ENCODE results near the gene TRAPPC12. TPM values are rescaled to one million over a fixed set of nuclear protein-coding genes. Genes with fewer than 3 reads are reported as not detected.
"Not testable (repeated sequence)": the region's sequence is repeated elsewhere in the genome, so short reads cannot be mapped to it uniquely, and the experiment has no call there.

TRAPPC12 gene
- total and polyA plus RNA-seq, 9 donors, result 64.1 to 143 (median 81.4) TPM

DNA sequence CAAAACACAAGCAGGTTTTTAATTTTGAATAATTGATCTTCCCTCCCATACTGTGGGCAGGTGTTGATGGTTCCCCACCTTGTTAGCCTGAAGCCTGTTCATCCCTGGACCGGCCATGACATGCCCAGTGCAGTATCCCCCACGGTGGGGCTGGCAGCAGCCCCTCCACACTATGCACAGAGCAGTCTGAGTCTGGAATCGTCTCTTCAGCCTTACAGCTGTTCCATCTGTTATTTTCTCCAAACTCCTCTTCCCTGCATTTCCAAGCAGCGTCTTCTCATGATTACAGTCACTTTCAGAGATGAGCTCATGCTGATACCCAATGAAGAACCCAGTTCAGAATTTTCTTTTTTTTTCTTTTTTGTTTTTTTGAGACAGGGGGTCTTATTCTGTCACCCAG, 71.7 kb downstream of the TRAPPC12 start:
- 86 to 96% (median 89%) methylated on average over 4 of the region's 4 CpGs for WGBS, 3 donors
- Histone ChIP-seq H3K4me1 (ENCODE audit: insufficient read depth) (peaks cover 5% of the 10 kb centered on the region), H3K9me3 (no peaks in the 10 kb centered on the region), H3K27me3 (no peaks in the 10 kb centered on the region), H3K27ac (no peak overlapping the region), H3K36me3 (no peaks in the 10 kb centered on the region), H3K4me3 (no peak overlapping the region)
- TF ChIP-seq EP300 (IDR thresholded peaks at IDR 0.05), result no peak
- TF ChIP-seq CTCF (IDR thresholded peaks at IDR 0.05), result no peak
- no peak for TF ChIP-seq POLR2A (IDR thresholded peaks at IDR 0.05)
- no peak for DNase-seq
- intact Hi-C loops (cut with DNase I), result no loop called here

GRCh38 chr2:3451926-3452671, 72.6 kb downstream of the TRAPPC12 start:
- Histone ChIP-seq H3K36me3 (no peaks in the 10 kb centered on the region), H3K27ac (no peak overlapping the region)
- 92 to 93% (median 92%) methylated on average over 17 of the region's 17 CpGs for WGBS, 3 donors

GRCh38 chr2:3453190-3453999, 73.9 kb downstream of the TRAPPC12 start:
- Histone ChIP-seq H3K4me1 (ENCODE audit: insufficient read depth) (peaks cover 3% of the 10 kb centered on the region), H3K27ac (no peak overlapping the region), H3K27me3 (no peaks in the 10 kb centered on the region), H3K4me3 (no peak overlapping the region), H3K9me3 (no peaks in the 10 kb centered on the region), H3K36me3 (no peaks in the 10 kb centered on the region)
- no peak for DNase-seq
- TF ChIP-seq EP300 (IDR thresholded peaks at IDR 0.05) (no peak), CTCF (IDR thresholded peaks at IDR 0.05) (no peak), POLR2A (IDR thresholded peaks at IDR 0.05) (no peak)
- intact Hi-C loops (cut with DNase I), result no loop called here
- 78 to 84% (median 80%) methylated on average over 20 of the region's 20 CpGs for WGBS, 3 donors

More at GRCh38 chr2:3451926-3452671, 72.6 kb downstream of the TRAPPC12 start:
- intact Hi-C loops (cut with DNase I), result no loop called here
- DNase-seq, result no peak
- no peaks in the 10 kb centered on the region for H3K9me3 ChIP-seq
- no peaks in the 10 kb centered on the region for H3K27me3 ChIP-seq
- H3K4me1 ChIP-seq (ENCODE audit: insufficient read depth), result peaks cover 5% of the 10 kb centered on the region
- no peak for TF ChIP-seq POLR2A (IDR thresholded peaks at IDR 0.05)
- no peak for TF ChIP-seq EP300 (IDR thresholded peaks at IDR 0.05)
- no peak for TF ChIP-seq CTCF (IDR thresholded peaks at IDR 0.05)
- H3K4me3 ChIP-seq, result no peak overlapping the region

DNA sequence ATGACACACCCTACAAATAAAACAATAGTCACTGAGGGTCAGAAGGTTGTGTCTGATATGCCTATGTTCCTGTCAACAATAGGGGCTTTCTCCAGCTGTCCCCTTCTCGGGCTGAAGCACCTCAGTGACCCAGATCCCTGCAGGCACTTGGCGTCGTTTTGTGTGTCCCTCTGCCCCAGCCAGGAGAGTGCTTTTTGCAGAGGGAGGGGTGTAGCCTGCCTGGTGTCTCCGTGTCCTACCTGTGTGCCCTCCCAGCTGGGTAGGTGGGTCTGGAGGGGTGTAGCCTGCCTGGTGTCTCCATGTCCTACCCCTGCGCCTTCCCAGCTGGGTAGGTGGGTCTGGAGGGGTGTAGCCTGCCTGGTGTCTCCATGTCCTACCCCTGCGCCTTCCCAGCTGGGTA, 74.5 kb downstream of the TRAPPC12 start:
- H3K4me1 ChIP-seq (ENCODE audit: insufficient read depth); H3K9me3 ChIP-seq; H3K27ac ChIP-seq; intact Hi-C loops (cut with DNase I); H3K36me3 ChIP-seq; DNase-seq; H3K4me3 ChIP-seq; H3K27me3 ChIP-seq: not testable (repeated sequence)
- 87 to 94% (median 92%) methylated on average over 6 of the region's 6 CpGs for WGBS, 3 donors

- Histone ChIP-seq H3K4me1 (ENCODE audit: insufficient read depth) (no peaks in the 10 kb centered on the region), H3K36me3 (no peaks in the 10 kb centered on the region), H3K9me3 (no peaks in the 10 kb centered on the region), H3K4me3 (no peak overlapping the region), H3K27ac (no peak overlapping the region), H3K27me3 (no peaks in the 10 kb centered on the region)
- no peak for DNase-seq
- TF ChIP-seq CTCF (IDR thresholded peaks at IDR 0.05) (no peak), EP300 (IDR thresholded peaks at IDR 0.05) (no peak), POLR2A (IDR thresholded peaks at IDR 0.05) (no peak)
- 96 to 98% (median 96%) methylated on average over 22 of the region's 22 CpGs for WGBS, 3 donors
- intact Hi-C loops (cut with DNase I), result no loop called here
Observed at GRCh38 chr2:3454802-3455201, 75.3 kb downstream of the TRAPPC12 start.
